ENCODE results near the gene MPP3. TPM values are rescaled to one million over a fixed set of nuclear protein-coding genes. Genes with fewer than 3 reads are reported as not detected.

Gene MPP3
- total RNA-seq, 1 experiment from 2014 or later = 19.9 TPM

DNA sequence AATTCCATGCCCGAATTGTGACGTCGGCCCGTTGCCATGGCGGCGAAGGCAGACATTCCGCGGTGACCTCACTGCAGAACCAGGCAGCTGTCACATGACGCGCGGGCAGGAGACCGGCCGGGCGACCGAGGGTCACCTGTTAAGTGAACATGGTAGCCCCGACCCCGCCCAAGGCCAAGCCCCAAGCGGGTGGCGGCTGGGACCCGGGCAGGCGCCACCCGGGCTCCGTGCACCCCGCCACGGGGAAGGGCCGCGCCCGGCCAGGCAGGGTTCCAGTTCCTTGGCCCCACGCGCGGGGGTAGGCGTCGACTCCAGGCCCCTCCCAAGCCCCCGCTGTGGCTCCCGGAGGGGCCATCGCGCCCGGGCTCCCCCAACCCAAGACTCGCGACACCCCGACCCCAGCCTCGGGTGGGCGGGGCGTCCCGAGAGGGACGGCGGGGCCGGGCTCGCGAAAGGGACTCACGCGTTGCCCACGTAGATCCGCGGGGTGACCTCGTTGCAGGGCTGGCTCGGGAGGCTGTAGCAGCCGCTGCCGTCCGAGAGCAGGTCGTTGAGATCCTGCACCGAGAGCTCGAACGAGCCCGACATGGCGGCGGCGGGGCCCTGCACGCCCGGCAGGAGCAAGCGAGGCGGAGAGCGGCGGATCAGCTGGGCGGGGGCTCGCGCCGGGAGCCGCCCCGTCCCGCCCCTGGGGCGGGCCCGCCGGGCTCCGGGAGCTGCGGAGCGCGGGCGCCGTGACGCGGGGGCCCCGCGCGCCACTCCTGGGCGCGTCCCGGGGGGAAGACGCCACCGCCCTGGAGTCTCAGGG lies 54.4 kb downstream of the MPP3 start, which contains the start of gene DUSP3:
DUSP3 (minus strand) TSS at position 641 of the 808 bp plus-strand sequence; CDS start at position 588, 53 bp downstream.
- peak within 1 kb of the TSS; percentile 84 for H3K4me3 Mint-ChIP-seq (ENCODE audit: low read depth, unreplicated experiment)
- no peak for TF ChIP-seq CTCF (IDR thresholded peaks at IDR 0.05; ENCODE audit: unreplicated experiment)
- H3K9me3 Mint-ChIP-seq (ENCODE audit: low read depth, unreplicated experiment) = no peaks in the 10 kb centered on the region
- H3K27ac Mint-ChIP-seq (ENCODE audit: unreplicated experiment) = peak within 1 kb of the TSS; percentile 99
- no TSS peak for BruUV-seq (replicated peaks)
- H3K36me3 Mint-ChIP-seq (ENCODE audit: insufficient read depth, unreplicated experiment) = peaks cover 51% of the 10 kb centered on the region
- peaks cover 13% of the 10 kb centered on the region for H3K4me1 Mint-ChIP-seq (ENCODE audit: low read depth, unreplicated experiment)
- DNase-seq = peak; percentile 99
- CTCF ChIA-PET = interaction anchor here (0.5 to 0.8 kb wide), 7 partner anchors 61 to 710 kb away, joined by 3 to 8 read pairs (median 4); partner anchors contain the start of gene CD300LG
- intact Hi-C loops (cut with micrococcal nuclease; ENCODE audit: unreplicated experiment) = no loop called here
- H3K27me3 Mint-ChIP-seq (ENCODE audit: unreplicated experiment) = peaks cover 44% of the 10 kb centered on the region

GRCh38 chr17:43774304-43775250 lies 58.4 kb downstream of the MPP3 start:
- peaks cover 30% of the 10 kb centered on the region for H3K4me1 Mint-ChIP-seq (ENCODE audit: low read depth, unreplicated experiment)
- no peak for DNase-seq
- no TSS peak for BruUV-seq (replicated peaks)
- H3K36me3 Mint-ChIP-seq (ENCODE audit: insufficient read depth, unreplicated experiment) = peaks cover 88% of the 10 kb centered on the region
- CTCF ChIA-PET = interaction anchor here (0.6 kb wide), 1 partner anchor 367 kb away, joined by 4 read pairs; no protein-coding TSS in a partner anchor
- no peak overlapping the region for H3K27ac Mint-ChIP-seq (ENCODE audit: unreplicated experiment)
- no peak for TF ChIP-seq CTCF (IDR thresholded peaks at IDR 0.05; ENCODE audit: unreplicated experiment)
- H3K4me3 Mint-ChIP-seq (ENCODE audit: low read depth, unreplicated experiment) = no peak overlapping the region
- H3K27me3 Mint-ChIP-seq (ENCODE audit: unreplicated experiment) = peaks cover 4% of the 10 kb centered on the region
- H3K9me3 Mint-ChIP-seq (ENCODE audit: low read depth, unreplicated experiment) = no peaks in the 10 kb centered on the region
- intact Hi-C loops (cut with micrococcal nuclease; ENCODE audit: unreplicated experiment) = no loop called here

GRCh38 chr17:43772877-43773648 lies 59.9 kb downstream of the MPP3 start:
- no peak for TF ChIP-seq CTCF (IDR thresholded peaks at IDR 0.05; ENCODE audit: unreplicated experiment)
- H3K27me3 Mint-ChIP-seq (ENCODE audit: unreplicated experiment) = no peaks in the 10 kb centered on the region
- peaks cover 87% of the 10 kb centered on the region for H3K36me3 Mint-ChIP-seq (ENCODE audit: insufficient read depth, unreplicated experiment)
- CTCF ChIA-PET = interaction anchor here (0.6 to 1.3 kb wide), 4 partner anchors 67 to 134 kb away, joined by 3 to 5 read pairs (median 3); partner anchors contain the start of genes CD300LG and MPP2
- H3K4me3 Mint-ChIP-seq (ENCODE audit: low read depth, unreplicated experiment) = no peak overlapping the region
- H3K4me1 Mint-ChIP-seq (ENCODE audit: low read depth, unreplicated experiment) = peaks cover 30% of the 10 kb centered on the region
- intact Hi-C loops (cut with micrococcal nuclease; ENCODE audit: unreplicated experiment) = no loop called here
- DNase-seq = no peak
- BruUV-seq (replicated peaks) = no TSS peak
- no peaks in the 10 kb centered on the region for H3K9me3 Mint-ChIP-seq (ENCODE audit: low read depth, unreplicated experiment)
- H3K27ac Mint-ChIP-seq (ENCODE audit: unreplicated experiment) = no peak overlapping the region

DNA sequence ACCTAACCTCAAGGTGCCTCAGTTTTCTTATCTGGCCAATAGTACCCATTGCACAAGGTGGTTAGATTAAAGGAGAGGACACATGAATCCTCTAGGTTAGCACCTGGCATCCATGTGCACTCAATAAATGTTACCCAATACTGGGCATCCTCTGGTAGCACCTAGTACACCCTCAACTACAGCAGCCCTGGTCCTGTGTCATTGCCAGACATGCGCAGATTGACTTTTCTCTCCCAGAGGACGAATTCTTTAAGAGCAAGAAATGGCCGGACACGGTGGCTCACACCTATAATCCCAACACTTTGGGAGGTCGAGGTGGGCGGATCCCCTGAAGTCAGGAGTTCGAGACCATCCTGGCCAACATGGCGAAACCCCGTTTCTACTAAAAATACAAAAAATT lies 61.5 kb downstream of the MPP3 start:
- CTCF ChIA-PET = interaction anchor here (0.6 to 1.3 kb wide), 2 partner anchors 28 to 75 kb away, joined by 4 to 5 read pairs; partner anchors contain the start of gene CD300LG
- BruUV-seq (replicated peaks) = no TSS peak
- Mint-ChIP-seq H3K9me3 (ENCODE audit: low read depth, unreplicated experiment) (no peaks in the 10 kb centered on the region), H3K27me3 (ENCODE audit: unreplicated experiment) (no peaks in the 10 kb centered on the region), H3K36me3 (ENCODE audit: insufficient read depth, unreplicated experiment) (peaks cover 74% of the 10 kb centered on the region), H3K4me1 (ENCODE audit: low read depth, unreplicated experiment) (peaks cover 22% of the 10 kb centered on the region), H3K27ac (ENCODE audit: unreplicated experiment) (no peak overlapping the region), H3K4me3 (ENCODE audit: low read depth, unreplicated experiment) (no peak overlapping the region)
- intact Hi-C loops (cut with micrococcal nuclease; ENCODE audit: unreplicated experiment) = no loop called here
- DNase-seq = no peak
- TF ChIP-seq CTCF (IDR thresholded peaks at IDR 0.05; ENCODE audit: unreplicated experiment) = no peak

Measured in Calu3 (cell line).